NB4 (cell line): ENCODE results near the gene AKAP6.

Experiments
- CTCF ChIP-seq: IDR thresholded peaks from one replicate; pipeline ENCODE4 v1.5.1; 2012; ENCODE audit warnings: low read depth, low read length
- MYC ChIP-seq: IDR thresholded peaks from 2 replicates; pipeline ENCODE4 v1.6.1; 2011; ENCODE audit warnings: low read depth, low read length

GRCh38 chr14:32584079-32584478 is 255.0 kb downstream of the AKAP6 start:
- no peak for TF ChIP-seq CTCF
- no peak for TF ChIP-seq MYC
